ENCODE data around the gene CSHL1. TPM values are rescaled to one million over a fixed set of nuclear protein-coding genes. Genes with fewer than 3 reads are reported as not detected.
"Not testable (repeated sequence)": the region's sequence is repeated elsewhere in the genome, so short reads cannot be mapped to it uniquely, and the experiment has no call there.

CSHL1 gene
- total RNA-seq, 2 donors from 2014 or later, result 0.61 TPM; not detected in 1

DNA sequence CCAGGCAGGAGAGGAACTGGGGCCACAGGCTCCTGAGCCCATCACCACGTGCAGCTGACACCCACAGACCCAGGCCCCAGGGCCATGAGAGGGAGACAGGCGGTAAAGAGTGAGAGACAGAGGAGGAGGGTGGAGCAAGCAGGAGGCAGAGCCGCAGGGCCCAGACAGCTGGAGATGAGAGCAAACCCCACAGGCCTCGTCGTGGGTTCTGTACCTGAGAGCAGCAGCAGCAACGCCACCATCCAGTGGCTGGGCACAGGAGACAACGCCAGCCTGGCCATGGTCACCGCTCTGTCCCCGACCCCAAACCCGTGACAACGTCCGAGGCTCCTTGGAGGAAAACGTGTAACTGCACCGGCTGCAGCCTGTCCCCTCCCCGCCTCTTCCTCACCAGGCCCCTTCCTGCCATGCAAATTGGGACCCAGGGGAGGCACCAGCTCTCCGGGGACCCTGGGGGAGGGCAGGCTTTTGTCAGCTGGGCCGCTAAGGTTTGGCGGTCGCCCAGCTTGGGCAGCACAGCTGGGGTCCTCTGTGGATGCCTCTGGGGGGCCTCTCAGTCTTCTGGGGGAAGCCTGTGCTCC lies 21.0 kb upstream of the CSHL1 start, which contains the start of gene CD79B:
CD79B (minus strand) TSS at position 351 of the 581 bp plus-strand sequence; CDS start at position 281, 70 bp downstream.
- H3K4me1 Mint-ChIP-seq, result peaks cover 5% of the 10 kb centered on the region
- H3K27me3 Mint-ChIP-seq, result no peaks in the 10 kb centered on the region
- H3K36me3 Mint-ChIP-seq (ENCODE audit: low read depth), result no peaks in the 10 kb centered on the region
- H3K9me3 Mint-ChIP-seq, result no peaks in the 10 kb centered on the region
- peak; percentile 85 for ATAC-seq (replicated peaks)
- H3K27ac Mint-ChIP-seq, result peak within 1 kb of the TSS; percentile 93
- peak within 1 kb of the TSS; percentile 93 for H3K4me3 Mint-ChIP-seq

DNA sequence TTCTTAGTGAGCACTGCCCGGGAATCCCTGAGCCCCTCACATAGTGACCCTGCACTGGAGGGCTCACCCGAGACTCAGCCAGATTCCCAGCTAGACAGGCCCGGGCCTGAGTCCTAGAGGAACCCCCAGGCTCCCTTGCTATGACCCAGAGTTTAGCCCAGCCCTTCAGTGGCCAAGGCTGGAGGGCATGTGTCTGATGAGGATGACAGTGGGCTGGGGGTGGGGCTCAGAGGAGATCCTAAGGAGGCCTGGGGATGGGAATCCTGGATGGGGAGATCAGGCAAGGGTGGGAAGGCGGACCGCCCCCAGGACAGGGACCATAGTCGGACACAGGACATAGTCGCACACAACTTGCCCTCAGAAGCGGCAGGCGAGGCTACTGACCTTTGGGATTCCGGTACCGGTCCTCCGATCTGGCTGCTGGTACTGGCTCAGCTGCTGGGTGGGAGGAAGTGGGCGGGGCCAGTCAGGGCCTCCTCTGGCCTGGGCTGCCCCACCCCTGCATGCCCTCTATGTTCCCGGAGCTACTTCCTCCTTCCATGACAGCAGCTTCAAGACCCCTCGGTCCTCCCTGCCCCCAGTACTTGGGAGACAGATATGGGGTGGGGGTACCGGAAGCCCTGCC lies 20.0 kb upstream of the CSHL1 start:
- peak overlapping the region; percentile 93 for H3K27ac Mint-ChIP-seq
- H3K9me3 Mint-ChIP-seq, result no peaks in the 10 kb centered on the region
- H3K4me1 Mint-ChIP-seq, result peaks cover 5% of the 10 kb centered on the region
- H3K27me3 Mint-ChIP-seq, result no peaks in the 10 kb centered on the region
- peak; percentile 82 for ATAC-seq (replicated peaks)
- no peaks in the 10 kb centered on the region for H3K36me3 Mint-ChIP-seq (ENCODE audit: low read depth)
- H3K4me3 Mint-ChIP-seq, result peak overlapping the region; percentile 93

DNA sequence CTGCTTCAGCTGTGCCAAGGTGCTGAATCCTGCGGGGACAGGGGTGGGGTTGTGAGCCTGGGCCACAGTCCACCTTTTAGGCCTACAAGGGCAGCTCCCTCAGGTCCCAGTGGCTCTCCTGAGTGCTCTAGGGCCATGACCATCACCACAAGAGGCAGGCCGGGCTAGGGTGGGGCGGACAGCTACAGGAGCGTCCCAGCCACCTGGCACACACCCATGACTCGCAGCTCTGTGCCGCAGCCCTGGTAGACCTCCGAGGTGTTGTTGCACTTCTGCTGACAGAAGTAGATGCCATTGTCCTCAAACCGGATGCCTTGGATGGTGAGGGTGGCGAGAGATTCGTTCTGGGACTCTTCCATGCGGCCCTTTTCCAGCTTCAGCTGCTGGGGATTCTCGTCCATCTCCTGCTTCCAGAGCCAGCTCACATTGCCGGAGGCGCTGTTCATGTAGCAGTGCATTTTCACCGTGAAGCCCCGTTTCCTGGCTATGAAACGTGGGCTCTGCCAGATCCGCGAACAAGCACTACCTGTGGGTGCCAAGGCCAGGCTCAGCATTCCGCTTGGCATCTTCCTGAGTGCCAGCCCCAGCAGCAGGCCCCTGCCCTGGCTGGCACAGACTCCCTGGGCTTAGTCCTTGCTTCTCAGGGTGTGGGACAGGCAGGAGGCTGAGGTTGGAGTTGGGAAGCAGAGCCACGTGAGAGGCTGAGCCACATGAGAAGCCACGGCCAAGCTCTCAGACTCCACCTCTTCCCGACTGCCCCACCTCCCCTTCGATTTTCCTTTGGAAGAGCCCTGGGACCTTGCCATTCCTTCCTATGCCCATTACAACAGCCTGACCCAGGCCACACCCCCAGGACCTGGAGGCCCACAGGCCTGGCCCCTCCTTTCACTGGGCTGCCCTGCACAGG lies 19.1 kb upstream of the CSHL1 start:
- no peaks in the 10 kb centered on the region for H3K27me3 Mint-ChIP-seq
- peaks cover 5% of the 10 kb centered on the region for H3K4me1 Mint-ChIP-seq
- ATAC-seq (replicated peaks), result no peak
- H3K4me3 Mint-ChIP-seq, result peak overlapping the region; percentile 93
- no peaks in the 10 kb centered on the region for H3K36me3 Mint-ChIP-seq (ENCODE audit: low read depth)
- peak overlapping the region; percentile 93 for H3K27ac Mint-ChIP-seq
- no peaks in the 10 kb centered on the region for H3K9me3 Mint-ChIP-seq

DNA sequence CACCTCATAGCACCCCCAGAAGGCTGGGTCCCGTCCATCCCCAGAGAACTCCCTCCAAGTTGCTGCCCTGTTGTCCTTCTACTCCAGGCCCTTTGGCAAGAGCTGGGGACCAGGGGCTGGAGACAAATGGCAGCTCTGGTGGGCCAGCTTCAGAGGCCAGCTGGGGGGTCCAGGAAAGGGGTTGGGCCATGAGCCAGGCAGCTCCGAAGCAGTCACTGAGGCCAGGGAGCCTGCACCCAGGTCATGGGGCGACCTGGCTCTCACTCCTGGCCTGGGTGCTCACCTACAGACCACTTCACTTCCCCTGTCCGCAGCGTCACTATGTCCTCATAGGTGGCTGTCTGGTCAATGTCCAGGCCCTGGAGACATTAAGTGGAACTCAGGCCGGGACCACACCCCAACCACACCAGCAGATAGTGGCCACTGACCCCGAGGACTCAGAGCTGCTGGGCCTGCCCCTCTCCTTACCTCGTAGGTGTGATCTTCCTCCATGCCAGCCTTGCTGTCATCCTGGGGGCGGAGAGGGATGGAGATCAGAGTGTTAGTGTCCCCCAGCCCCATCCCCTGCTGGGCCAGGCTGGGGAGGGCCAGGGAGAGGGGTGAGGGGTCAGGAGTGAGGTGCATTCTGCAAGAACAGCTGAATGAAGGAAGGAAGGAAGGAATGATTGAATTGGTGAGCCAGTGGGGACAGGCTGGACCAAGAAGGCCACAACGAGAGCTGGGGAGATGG lies 18.1 kb upstream of the CSHL1 start:
- Mint-ChIP-seq H3K27me3 (no peaks in the 10 kb centered on the region), H3K9me3 (no peaks in the 10 kb centered on the region), H3K4me3 (no peak overlapping the region), H3K36me3 (ENCODE audit: low read depth) (no peaks in the 10 kb centered on the region), H3K27ac (no peak overlapping the region), H3K4me1 (peaks cover 5% of the 10 kb centered on the region)
- no peak for ATAC-seq (replicated peaks)

DNA sequence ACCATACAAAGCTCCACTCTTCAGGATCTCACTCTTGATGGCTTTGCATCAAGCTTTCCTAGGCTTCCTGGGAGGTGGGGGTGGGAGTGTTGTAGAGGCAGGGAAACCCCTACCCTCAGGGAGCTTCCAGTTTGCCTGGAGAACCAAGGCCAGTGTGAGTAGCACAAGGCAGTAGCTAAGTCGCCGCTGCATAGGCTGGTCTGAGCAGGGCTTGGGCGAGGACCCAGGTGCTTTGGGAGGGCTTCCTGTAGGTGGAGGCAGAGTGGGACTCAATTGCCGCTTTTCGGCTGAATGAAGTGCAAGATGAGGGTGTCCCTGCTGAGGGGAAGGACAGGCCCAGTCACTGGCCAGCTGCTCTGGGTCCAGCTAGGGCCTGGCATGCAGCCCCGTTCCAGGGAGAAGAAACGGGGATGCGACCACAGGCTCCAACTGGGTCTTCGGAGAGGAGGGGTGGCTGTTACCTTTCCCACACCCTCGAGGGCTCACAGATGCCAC lies 17.2 kb upstream of the CSHL1 start:
- Mint-ChIP-seq H3K4me1 (peaks cover 5% of the 10 kb centered on the region), H3K27me3 (no peaks in the 10 kb centered on the region)

DNA sequence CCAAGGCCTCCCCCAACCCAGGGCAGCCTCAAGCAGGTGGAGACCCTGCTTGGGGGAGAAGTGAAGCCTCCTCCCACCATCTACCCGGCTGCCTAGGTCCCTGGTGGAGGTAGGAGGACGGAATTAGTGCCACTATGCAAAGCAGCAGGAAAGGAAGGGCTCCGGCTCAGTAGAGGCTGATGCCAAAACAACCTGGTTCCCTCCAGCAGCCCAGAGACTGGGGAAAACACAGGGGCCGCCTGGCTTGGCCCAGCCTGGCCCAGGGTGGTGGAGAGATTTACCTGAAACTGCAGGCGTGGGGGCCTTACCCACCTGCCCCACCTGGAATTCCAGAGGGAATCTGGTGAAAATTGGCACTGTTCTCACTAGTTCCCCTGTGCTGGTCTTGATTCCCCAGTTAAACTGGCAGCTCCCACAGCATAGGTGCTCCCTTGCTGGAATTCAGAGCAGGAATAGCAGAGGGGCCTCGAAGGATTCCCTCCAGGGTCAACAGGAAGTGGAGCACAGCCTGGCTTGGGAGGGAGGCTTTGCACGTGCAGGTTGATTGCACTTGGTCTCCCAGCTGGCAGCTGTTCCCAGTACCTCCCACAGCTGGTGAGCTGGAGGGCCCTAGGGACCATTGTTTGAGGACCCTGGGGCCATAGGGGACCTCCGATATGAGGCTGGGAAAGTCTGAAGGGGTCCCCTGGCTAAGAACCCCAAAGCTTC lies 16.6 kb upstream of the CSHL1 start:
- H3K27me3 Mint-ChIP-seq, result no peaks in the 10 kb centered on the region
- no peak overlapping the region for H3K27ac Mint-ChIP-seq
- H3K4me1 Mint-ChIP-seq, result peaks cover 5% of the 10 kb centered on the region
- no peak for ATAC-seq (replicated peaks)
- no peak overlapping the region for H3K4me3 Mint-ChIP-seq
- H3K36me3 Mint-ChIP-seq (ENCODE audit: low read depth), result no peaks in the 10 kb centered on the region
- H3K9me3 Mint-ChIP-seq, result no peaks in the 10 kb centered on the region

More for the DNA sequence above, 17.2 kb upstream of the CSHL1 start:
- no peak overlapping the region for H3K27ac Mint-ChIP-seq
- ATAC-seq (replicated peaks), result no peak
- H3K36me3 Mint-ChIP-seq (ENCODE audit: low read depth), result no peaks in the 10 kb centered on the region
- H3K9me3 Mint-ChIP-seq, result no peaks in the 10 kb centered on the region
- no peak overlapping the region for H3K4me3 Mint-ChIP-seq

DNA sequence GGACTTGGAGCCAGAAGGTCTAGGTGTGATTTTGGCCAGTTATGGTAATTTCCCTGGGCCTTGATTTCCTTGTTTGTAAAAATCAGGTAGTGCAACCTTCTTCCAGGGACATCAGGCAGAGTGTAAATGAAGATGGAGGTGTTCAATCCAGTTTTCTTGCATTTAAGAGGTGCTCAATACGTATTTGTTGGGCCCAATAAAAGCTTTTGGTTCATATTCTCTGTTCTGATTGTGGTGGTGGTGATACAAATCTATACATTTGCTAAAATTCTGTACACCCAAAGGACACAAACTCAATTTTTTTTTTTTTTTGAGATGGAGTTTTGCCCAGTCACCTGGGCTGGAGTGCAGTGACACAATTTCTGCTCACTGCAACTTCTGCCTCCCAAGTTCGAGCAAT lies 15.1 kb upstream of the CSHL1 start:
- Mint-ChIP-seq H3K9me3 (no peaks in the 10 kb centered on the region), H3K4me1 (peaks cover 5% of the 10 kb centered on the region), H3K4me3 (no peak overlapping the region), H3K27me3 (no peaks in the 10 kb centered on the region), H3K36me3 (ENCODE audit: low read depth) (no peaks in the 10 kb centered on the region), H3K27ac (no peak overlapping the region)
- ATAC-seq (replicated peaks), result no peak

DNA sequence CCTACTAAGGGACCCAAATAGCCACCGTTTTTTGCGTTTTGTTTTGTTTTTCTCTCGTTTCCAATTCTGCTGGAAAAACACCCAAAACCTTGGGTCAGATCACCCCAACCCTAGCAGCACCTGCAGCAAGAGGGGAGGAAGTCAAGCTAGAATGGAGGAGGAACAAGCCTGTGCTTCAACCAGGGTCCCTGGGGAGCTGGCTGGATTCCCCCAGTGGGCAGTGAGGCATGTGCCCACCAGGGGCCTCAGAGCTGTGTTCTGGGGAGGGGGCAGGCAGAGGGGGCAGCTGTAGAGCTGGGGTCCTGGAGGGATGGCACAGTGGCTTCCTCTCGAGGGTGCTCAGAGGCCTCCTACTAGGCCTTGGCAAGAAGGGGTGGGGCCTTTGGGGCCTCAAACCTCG lies 14.6 kb upstream of the CSHL1 start:
- no peak for ATAC-seq (replicated peaks)
- H3K4me1 Mint-ChIP-seq, result peaks cover under 1% of the 10 kb centered on the region
- H3K4me3 Mint-ChIP-seq, result no peak overlapping the region
- no peak overlapping the region for H3K27ac Mint-ChIP-seq
- no peaks in the 10 kb centered on the region for H3K27me3 Mint-ChIP-seq
- no peaks in the 10 kb centered on the region for H3K9me3 Mint-ChIP-seq
- H3K36me3 Mint-ChIP-seq (ENCODE audit: low read depth), result no peaks in the 10 kb centered on the region

DNA sequence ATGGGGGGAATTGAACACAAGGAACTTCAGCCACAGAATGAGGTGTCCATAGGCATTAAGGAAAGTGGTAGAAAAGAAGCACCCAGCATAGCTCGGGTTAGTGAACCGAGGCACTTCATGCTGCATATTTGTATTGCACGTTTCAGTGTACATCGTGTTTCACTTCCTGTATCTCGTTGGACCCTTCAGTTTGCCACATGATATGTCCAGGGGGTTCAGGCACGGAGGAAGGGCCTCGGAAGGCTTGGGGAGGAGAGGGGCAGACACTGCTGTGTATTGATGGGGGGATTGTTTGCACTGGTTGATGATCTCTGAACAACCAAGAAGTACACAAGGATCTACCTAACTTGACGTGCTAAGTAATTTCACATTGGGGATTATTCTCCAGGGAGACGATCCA lies 11.3 kb upstream of the CSHL1 start:
- not testable (repeated sequence) for H3K9me3 Mint-ChIP-seq; H3K27me3 Mint-ChIP-seq; H3K27ac Mint-ChIP-seq; H3K4me1 Mint-ChIP-seq; ATAC-seq (replicated peaks); H3K4me3 Mint-ChIP-seq; H3K36me3 Mint-ChIP-seq (ENCODE audit: low read depth)

DNA sequence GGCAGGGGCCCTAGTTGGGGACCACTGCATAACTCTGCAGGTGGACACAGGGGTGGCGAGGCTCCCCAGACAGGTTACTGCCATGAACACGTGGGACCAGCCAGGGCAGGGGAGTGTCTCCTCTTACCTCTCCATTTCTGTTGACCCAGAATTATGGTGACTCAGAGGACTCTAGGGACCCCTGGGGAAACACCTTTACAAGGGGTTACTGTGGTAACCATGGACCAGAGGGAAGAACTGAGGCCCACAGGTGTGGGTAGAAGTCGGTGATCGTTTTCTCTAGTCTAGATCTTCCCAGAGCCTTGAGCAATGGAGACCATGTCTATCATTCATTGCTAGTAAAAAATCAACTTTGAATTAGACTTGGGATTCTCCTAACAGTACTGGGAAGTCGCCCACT lies 9.7 kb upstream of the CSHL1 start:
- not testable (repeated sequence) for H3K27ac Mint-ChIP-seq; ATAC-seq (replicated peaks); H3K27me3 Mint-ChIP-seq; H3K4me1 Mint-ChIP-seq; H3K36me3 Mint-ChIP-seq (ENCODE audit: low read depth); H3K9me3 Mint-ChIP-seq; H3K4me3 Mint-ChIP-seq

DNA sequence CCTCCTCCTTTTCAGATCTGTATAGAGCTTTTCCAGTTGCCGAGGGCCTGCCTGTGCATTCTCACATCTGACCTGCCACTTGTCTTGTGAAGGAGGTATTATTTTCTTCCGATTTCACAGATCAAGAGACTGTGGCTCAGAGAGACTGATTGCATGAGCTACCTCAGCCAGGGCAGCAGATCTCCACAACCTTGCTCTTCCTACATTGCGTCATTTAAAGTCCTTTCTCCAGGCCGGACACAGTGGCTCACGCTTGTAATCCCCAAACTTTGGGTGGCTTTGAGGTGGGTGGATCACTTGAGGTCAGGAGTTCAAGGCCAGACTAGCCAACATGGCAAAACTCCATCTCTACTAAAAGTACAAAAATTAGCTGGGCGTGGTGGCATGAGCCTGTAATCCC lies 9.0 kb upstream of the CSHL1 start:
- H3K27ac Mint-ChIP-seq, result not testable (repeated sequence)

DNA sequence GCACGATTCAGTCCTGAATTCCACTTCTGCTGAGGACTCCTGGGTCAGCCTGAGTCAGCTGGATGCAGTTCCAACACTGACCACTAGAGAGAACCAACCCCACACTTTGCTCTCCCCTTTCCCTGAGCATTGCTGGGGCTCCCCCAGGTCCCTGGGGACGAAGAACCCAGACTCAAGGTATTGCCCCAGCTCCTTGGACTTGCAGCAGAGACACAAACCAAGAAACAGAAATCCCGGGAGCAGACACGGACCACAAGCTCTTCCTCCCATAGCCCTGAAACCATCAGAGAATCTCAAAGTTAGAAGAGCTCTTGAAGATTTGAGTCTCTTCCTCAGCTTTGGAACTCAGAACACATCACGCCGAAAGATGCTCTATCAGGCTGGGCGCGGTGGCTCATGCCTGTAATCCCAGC lies 8.3 kb upstream of the CSHL1 start:
- Mint-ChIP-seq H3K4me1 (peaks cover 6% of the 10 kb centered on the region), H3K27me3 (no peaks in the 10 kb centered on the region), H3K27ac (peak overlapping the region; percentile 27), H3K36me3 (ENCODE audit: low read depth) (no peaks in the 10 kb centered on the region), H3K4me3 (no peak overlapping the region), H3K9me3 (no peaks in the 10 kb centered on the region)
- peak; percentile 98 for ATAC-seq (replicated peaks)

More for the DNA sequence above, 9.0 kb upstream of the CSHL1 start:
- not testable (repeated sequence) for ATAC-seq (replicated peaks); H3K9me3 Mint-ChIP-seq; H3K4me1 Mint-ChIP-seq; H3K36me3 Mint-ChIP-seq (ENCODE audit: low read depth); H3K4me3 Mint-ChIP-seq; H3K27me3 Mint-ChIP-seq

DNA sequence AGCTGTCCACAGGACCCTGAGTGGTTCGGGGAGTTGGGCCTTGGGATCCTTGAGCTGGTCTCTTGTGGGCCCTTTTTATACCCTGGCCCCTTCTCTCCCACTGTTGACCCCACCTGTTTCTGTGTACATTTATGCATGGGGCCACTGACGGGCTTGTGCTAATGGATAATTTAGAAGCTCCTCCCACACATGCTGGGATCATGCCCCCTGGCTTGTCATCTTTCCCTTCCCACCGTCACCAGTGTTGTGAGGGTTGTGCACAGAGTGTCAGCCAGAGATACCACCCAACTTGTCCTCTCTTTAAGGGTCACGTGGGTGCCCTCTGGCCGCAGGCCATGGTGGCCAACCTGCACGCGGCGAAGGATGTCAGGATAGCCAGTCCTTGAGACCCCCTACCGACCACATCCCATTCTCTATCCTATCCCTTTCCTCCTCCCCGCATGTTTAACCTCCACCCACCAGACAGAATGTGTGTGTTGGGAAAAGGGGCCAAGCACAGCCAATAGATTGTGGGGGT lies 7.8 kb upstream of the CSHL1 start, which contains the start of gene GH1:
GH1 (minus strand) TSS at position 51 of the 517 bp plus-strand sequence. CDS start 63 bp downstream, outside the sequence.
- H3K36me3 Mint-ChIP-seq (ENCODE audit: low read depth); H3K27me3 Mint-ChIP-seq; H3K4me3 Mint-ChIP-seq; H3K9me3 Mint-ChIP-seq; ATAC-seq (replicated peaks); H3K4me1 Mint-ChIP-seq: not testable (repeated sequence)
- peak within 1 kb of the TSS; percentile 27 for H3K27ac Mint-ChIP-seq
